ENCODE measurements around the gene NKD2. TPM values are rescaled to one million over a fixed set of nuclear protein-coding genes. Genes with fewer than 3 reads are reported as not detected.

The NKD2 gene
- polyA plus RNA-seq, 1 donor (not counting 4 experiments of a cell fraction or from before 2014, with no cell fraction given) = not detected

DNA sequence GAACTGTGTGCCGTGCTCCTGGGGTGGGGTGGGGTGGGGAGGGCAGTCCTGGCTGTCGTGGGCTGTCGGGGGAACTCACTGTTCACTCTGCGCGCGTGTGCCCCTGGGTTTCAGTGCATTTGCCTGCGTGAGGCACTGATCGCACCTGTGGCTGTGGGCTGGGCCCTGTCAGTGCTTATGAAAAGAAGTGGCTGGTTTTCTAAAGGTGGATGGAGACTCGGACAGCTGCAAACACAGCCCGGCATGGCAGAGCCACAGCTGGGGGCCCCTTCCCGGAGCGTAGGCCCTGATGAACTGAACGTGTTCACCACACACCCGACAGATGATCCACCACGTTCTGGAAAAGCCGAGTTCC is 42.7 kb downstream of the NKD2 start:
- dilution Hi-C loops (cut with MboI; ENCODE audit: extremely low pct_ligation_motif_present, low sequenced_read_pairs) = no loop called here
- H3K4me1 ChIP-seq (ENCODE audit: control insufficient read depth, extremely low read depth, insufficient read depth, low read length) = no peaks in the 10 kb centered on the region
- H3K27ac ChIP-seq (ENCODE audit: control insufficient read depth, insufficient read depth, low read length) = no peak overlapping the region
- no peak for FAIRE-seq
- no peaks in the 10 kb centered on the region for H3K9me3 ChIP-seq (ENCODE audit: control insufficient read depth, low read depth, low read length)
- DNase-seq (ENCODE audit: low read depth, low spot score) = no peak
- no peak overlapping the region for H2AFZ ChIP-seq (ENCODE audit: control insufficient read depth, low read length)
- no peaks in the 10 kb centered on the region for H4K20me1 ChIP-seq (ENCODE audit: control insufficient read depth, extremely low read depth, insufficient read depth, low read length)
- no peaks in the 10 kb centered on the region for H3K79me2 ChIP-seq (ENCODE audit: control insufficient read depth, insufficient read depth, low read length)
- no peaks in the 10 kb centered on the region for H3K9me1 ChIP-seq (ENCODE audit: control insufficient read depth, extremely low read depth, insufficient read depth, low read length)
- H3K4me3 ChIP-seq (ENCODE audit: control insufficient read depth in 2 of 3, extremely low read depth in 1 of 3, insufficient read depth in 2 of 3, low read depth in 1 of 3, low read length in 3 of 3) = no peak overlapping the region
- no peak overlapping the region for H3K9ac ChIP-seq (ENCODE audit: control insufficient read depth, extremely low read depth, insufficient read depth, low read length)
- no peak for TF ChIP-seq EZH2 (IDR thresholded peaks at IDR 0.05; ENCODE audit: low read length)
- peaks cover 0 to 2% of the 10 kb centered on the region in 2 experiments for H3K36me3 ChIP-seq (ENCODE audit: control insufficient read depth in 2 of 2, extremely low read depth in 1 of 2, insufficient read depth in 2 of 2, low read length in 2 of 2)
- no peak overlapping the region for H3K4me2 ChIP-seq (ENCODE audit: control insufficient read depth, extremely low read depth, insufficient read depth, low read depth, low read length)
- no peaks in the 10 kb centered on the region for H3K27me3 ChIP-seq (ENCODE audit: control insufficient read depth, extremely low read depth, insufficient read depth, low read length)

DNA sequence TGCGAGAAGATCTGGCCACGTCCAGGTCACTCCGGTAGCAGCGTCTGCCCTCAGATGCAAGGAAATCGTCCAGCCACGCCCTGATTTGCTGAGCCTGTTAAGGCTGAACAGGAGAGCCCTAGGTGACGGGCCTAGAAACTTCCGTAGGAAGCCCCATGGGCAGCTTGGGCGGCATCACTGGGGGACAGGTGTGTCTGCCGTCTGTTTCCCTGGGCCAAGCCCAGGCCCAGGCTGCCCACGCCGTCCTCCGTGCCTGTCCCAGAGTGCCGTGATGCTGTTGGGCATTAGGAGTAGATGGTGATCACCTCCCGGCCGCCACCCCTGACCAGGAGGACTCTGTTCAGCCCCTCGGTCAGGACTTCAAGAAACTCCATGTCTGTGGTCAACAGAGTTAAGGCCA is 43.5 kb downstream of the NKD2 start:
- no peak for FAIRE-seq
- Histone ChIP-seq H3K9me1 (ENCODE audit: control insufficient read depth, extremely low read depth, insufficient read depth, low read length) (no peaks in the 10 kb centered on the region), H3K36me3 (ENCODE audit: control insufficient read depth in 2 of 2, extremely low read depth in 1 of 2, insufficient read depth in 2 of 2, low read length in 2 of 2) (peaks cover 0 to 3% of the 10 kb centered on the region in 2 experiments), H3K4me1 (ENCODE audit: control insufficient read depth, extremely low read depth, insufficient read depth, low read length) (no peaks in the 10 kb centered on the region), H3K9ac (ENCODE audit: control insufficient read depth, extremely low read depth, insufficient read depth, low read length) (no peak overlapping the region), H3K4me3 (ENCODE audit: control insufficient read depth in 2 of 3, extremely low read depth in 1 of 3, insufficient read depth in 2 of 3, low read depth in 1 of 3, low read length in 3 of 3) (no peak overlapping the region), H3K27me3 (ENCODE audit: control insufficient read depth, extremely low read depth, insufficient read depth, low read length) (no peaks in the 10 kb centered on the region), H3K79me2 (ENCODE audit: control insufficient read depth, insufficient read depth, low read length) (no peaks in the 10 kb centered on the region), H4K20me1 (ENCODE audit: control insufficient read depth, extremely low read depth, insufficient read depth, low read length) (no peaks in the 10 kb centered on the region), H2AFZ (ENCODE audit: control insufficient read depth, low read length) (no peak overlapping the region), H3K9me3 (ENCODE audit: control insufficient read depth, low read depth, low read length) (no peaks in the 10 kb centered on the region), H3K27ac (ENCODE audit: control insufficient read depth, insufficient read depth, low read length) (no peak overlapping the region), H3K4me2 (ENCODE audit: control insufficient read depth, extremely low read depth, insufficient read depth, low read depth, low read length) (no peak overlapping the region)
- dilution Hi-C loops (cut with MboI; ENCODE audit: extremely low pct_ligation_motif_present, low sequenced_read_pairs) = no loop called here
- DNase-seq (ENCODE audit: low read depth, low spot score) = no peak
- TF ChIP-seq EZH2 (IDR thresholded peaks at IDR 0.05; ENCODE audit: low read length) = no peak
- TF ChIP-seq, protein P1, sequence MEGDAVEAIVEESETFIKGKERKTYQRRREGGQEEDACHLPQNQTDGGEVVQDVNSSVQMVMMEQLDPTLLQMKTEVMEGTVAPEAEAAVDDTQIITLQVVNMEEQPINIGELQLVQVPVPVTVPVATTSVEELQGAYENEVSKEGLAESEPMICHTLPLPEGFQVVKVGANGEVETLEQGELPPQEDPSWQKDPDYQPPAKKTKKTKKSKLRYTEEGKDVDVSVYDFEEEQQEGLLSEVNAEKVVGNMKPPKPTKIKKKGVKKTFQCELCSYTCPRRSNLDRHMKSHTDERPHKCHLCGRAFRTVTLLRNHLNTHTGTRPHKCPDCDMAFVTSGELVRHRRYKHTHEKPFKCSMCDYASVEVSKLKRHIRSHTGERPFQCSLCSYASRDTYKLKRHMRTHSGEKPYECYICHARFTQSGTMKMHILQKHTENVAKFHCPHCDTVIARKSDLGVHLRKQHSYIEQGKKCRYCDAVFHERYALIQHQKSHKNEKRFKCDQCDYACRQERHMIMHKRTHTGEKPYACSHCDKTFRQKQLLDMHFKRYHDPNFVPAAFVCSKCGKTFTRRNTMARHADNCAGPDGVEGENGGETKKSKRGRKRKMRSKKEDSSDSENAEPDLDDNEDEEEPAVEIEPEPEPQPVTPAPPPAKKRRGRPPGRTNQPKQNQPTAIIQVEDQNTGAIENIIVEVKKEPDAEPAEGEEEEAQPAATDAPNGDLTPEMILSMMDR (optimal IDR thresholded peaks at IDR 0.05 in 1 of 3, IDR thresholded peaks at IDR 0.05 in 1 of 3, conservative IDR thresholded peaks at IDR 0.05 in 1 of 3; ENCODE audit: extremely low read depth in 1 of 3, insufficient read depth in 2 of 3, low read length in 3 of 3) = no peak
